Endometrium (tissue), 2 donors: ENCODE results near the gene ZSCAN30.

Experiments
- FAIRE-seq: peaks from 2 replicates; lab custom pipeline; 2012; peaks lifted over from hg19 to GRCh38; lab: Jason Lieb, UNC
- donor health status: control.
- donor health status: control.

ZSCAN30 gene

GRCh38 chr18:35278969-35279368 lies 11.1 kb downstream of the ZSCAN30 start:
- no peak for FAIRE-seq

GRCh38 chr18:35278085-35278484 lies 11.9 kb downstream of the ZSCAN30 start:
- no peak for FAIRE-seq

- no peak for FAIRE-seq
Observed at GRCh38 chr18:35277633-35278032, 12.4 kb downstream of the ZSCAN30 start.

GRCh38 chr18:35276267-35276666 lies 13.8 kb downstream of the ZSCAN30 start:
- FAIRE-seq = no peak

GRCh38 chr18:35271656-35272055 lies 18.4 kb downstream of the ZSCAN30 start:
- FAIRE-seq = no peak

- FAIRE-seq = no peak
Observed at GRCh38 chr18:35268821-35269220, 21.2 kb downstream of the ZSCAN30 start.

GRCh38 chr18:35267809-35268208 lies 22.2 kb downstream of the ZSCAN30 start:
- FAIRE-seq = no peak

GRCh38 chr18:35267161-35267651 lies 22.8 kb downstream of the ZSCAN30 start:
- no peak for FAIRE-seq

- no peak for FAIRE-seq
Observed at GRCh38 chr18:35264409-35264808, 25.6 kb downstream of the ZSCAN30 start.

GRCh38 chr18:35256947-35257346 lies 33.1 kb downstream of the ZSCAN30 start:
- FAIRE-seq = no peak

- no peak for FAIRE-seq
Observed at GRCh38 chr18:35253655-35254287, 36.3 kb downstream of the ZSCAN30 start.

GRCh38 chr18:35252466-35252865 lies 37.6 kb downstream of the ZSCAN30 start:
- FAIRE-seq = no peak

GRCh38 chr18:35248429-35248828 lies 41.6 kb downstream of the ZSCAN30 start:
- FAIRE-seq = no peak

- FAIRE-seq = no peak
Observed at GRCh38 chr18:35247412-35248249, 42.4 kb downstream of the ZSCAN30 start.

GRCh38 chr18:35246831-35247230 lies 43.2 kb downstream of the ZSCAN30 start:
- FAIRE-seq = no peak

- no peak for FAIRE-seq
Observed at GRCh38 chr18:35245719-35246317, 44.2 kb downstream of the ZSCAN30 start.

- no peak for FAIRE-seq
Observed at GRCh38 chr18:35244671-35245070, 45.4 kb downstream of the ZSCAN30 start.

GRCh38 chr18:35242426-35242825 lies 47.6 kb downstream of the ZSCAN30 start:
- FAIRE-seq = no peak

- no peak for FAIRE-seq
Observed at GRCh38 chr18:35241448-35241804, 48.6 kb downstream of the ZSCAN30 start.

- peak; percentile 95 for FAIRE-seq
Observed at GRCh38 chr18:35240664-35241447, 49.2 kb downstream of the ZSCAN30 start, which contains the start of gene ZNF397. Gene ZNF397, plus strand, starts transcription at chr18:35241034. Its CDS starts 1,437 bp downstream, at chr18:35242471.

- FAIRE-seq = no peak
Observed at GRCh38 chr18:35239314-35239713, 50.7 kb downstream of the ZSCAN30 start.
